ENCODE measurements around the gene PRAME. TPM values are rescaled to one million over a fixed set of nuclear protein-coding genes. Genes with fewer than 3 reads are reported as not detected.

PRAME gene
- total and polyA plus RNA-seq, 2 of the 13 experiments (the other 11 are each of a cell fraction or from before 2014, with no cell fraction given) = 0.11 to 0.83 TPM

DNA sequence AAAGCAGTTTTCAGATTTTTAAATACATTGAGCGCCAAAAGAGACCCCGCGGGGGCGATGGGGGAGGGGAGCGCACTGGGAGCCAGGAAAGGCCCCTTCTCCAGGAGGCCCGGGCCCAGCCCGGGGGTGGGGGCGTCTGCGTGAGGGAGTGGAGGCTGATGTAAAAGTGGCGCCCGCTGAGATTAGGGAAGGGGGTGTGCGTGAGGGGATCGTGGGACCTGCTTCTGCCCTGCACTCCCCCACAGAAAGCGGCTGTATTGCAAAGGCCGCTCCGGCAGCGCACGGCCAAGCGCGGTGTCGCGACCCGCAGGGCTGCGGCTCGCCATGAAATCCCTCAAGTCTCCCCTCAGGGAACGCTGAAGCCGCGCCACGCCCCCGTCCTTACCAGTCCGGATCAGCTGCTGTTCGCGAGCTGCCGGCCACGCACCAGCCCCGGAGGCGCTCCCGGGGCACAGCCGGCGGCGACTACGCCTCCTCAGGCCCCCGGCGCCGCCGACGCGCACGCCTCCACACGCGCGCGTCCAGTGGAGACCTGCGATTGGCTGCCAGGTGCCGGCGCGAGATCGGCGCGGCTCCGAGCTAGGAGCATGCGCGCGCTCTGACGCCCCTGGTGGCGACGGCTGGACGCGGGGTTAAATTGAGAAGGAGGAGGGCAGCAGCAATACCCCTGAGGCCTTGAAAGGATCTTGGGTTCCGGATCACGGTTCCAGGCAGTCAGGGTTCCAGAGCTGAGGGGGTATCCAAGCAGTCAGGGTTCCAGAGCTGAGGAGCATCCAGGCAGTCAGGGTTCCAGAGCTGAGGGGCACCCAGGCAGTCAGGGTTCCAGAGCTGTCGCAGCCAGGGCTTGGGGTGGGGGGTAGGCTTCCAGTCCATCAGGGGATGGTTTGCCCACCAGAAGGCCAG, 50.5 kb downstream of the PRAME start, which contains the start of gene ZNF280B (continued):
- TF ChIP-seq PBX3 (CRISPR knock-in tag; IDR thresholded peaks at IDR 0.05; ENCODE audit: borderline replicate concordance) (no peak), RARG (CRISPR knock-in tag; IDR thresholded peaks at IDR 0.05; ENCODE audit: low read depth) (no peak), ZSCAN29 (CRISPR knock-in tag; conservative IDR thresholded peaks at IDR 0.05) (no peak), JUN (CRISPR knock-in tag; IDR thresholded peaks at IDR 0.05) (peak; percentile 45; the same call in 1 of the 2 replicates), ZNF598 (CRISPR knock-in tag; IDR thresholded peaks at IDR 0.05; ENCODE audit: borderline replicate concordance) (no peak; the same call in 1 of the 2 replicates), RFX1 (IDR thresholded peaks at IDR 0.05) (no peak), MXD4 (CRISPR knock-in tag; IDR thresholded peaks at IDR 0.05) (peak; percentile 84), ZNF564 (CRISPR knock-in tag; IDR thresholded peaks at IDR 0.05) (no peak; the same call in 1 of the 2 replicates), SRSF4 (IDR thresholded peaks at IDR 0.05; ENCODE audit: low read depth, low read length, poor library complexity, severe bottlenecking) (no peak), TRAFD1 (CRISPR knock-in tag; IDR thresholded peaks at IDR 0.05; ENCODE audit: borderline replicate concordance) (no peak), ZNF761 (CRISPR knock-in tag; conservative IDR thresholded peaks at IDR 0.05) (no peak), PRPF4 (IDR thresholded peaks at IDR 0.05; ENCODE audit: low read depth, low read length, poor library complexity, severe bottlenecking) (no peak), ZBTB21 (CRISPR knock-in tag; IDR thresholded peaks at IDR 0.05) (no peak), ZBTB49 (CRISPR knock-in tag; IDR thresholded peaks at IDR 0.05; ENCODE audit: borderline replicate concordance) (no peak), BRCA1 (CRISPR knock-in tag; IDR thresholded peaks at IDR 0.05) (no peak), CERS6 (CRISPR knock-in tag; IDR thresholded peaks at IDR 0.05) (no peak), ZNF629 (CRISPR knock-in tag; conservative IDR thresholded peaks at IDR 0.05) (no peak), EED (CRISPR knock-in tag; IDR thresholded peaks at IDR 0.05) (no peak), REXO4 (CRISPR knock-in tag; IDR thresholded peaks at IDR 0.05; ENCODE audit: borderline replicate concordance) (no peak)
- TF ChIP-seq, protein P1, sequence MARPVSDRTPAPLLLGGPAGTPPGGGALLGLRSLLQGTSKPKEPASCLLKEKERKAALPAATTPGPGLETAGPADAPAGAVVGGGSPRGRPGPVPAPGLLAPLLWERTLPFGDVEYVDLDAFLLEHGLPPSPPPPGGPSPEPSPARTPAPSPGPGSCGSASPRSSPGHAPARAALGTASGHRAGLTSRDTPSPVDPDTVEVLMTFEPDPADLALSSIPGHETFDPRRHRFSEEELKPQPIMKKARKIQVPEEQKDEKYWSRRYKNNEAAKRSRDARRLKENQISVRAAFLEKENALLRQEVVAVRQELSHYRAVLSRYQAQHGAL (CRISPR knock-in tag; IDR thresholded peaks at IDR 0.05; ENCODE audit: not compliant biosample characterization) = no peak

Data from HepG2 (cell line).